HG03025 (cell line): Measurements from ENCODE around the gene PCYOX1L.

Experiments
- ATAC-seq: cut with Tn5 transposase; IDR thresholded peaks from one replicate; pipeline ENCODE4 v1.9.1; 2021; ENCODE audit warnings: mild to moderate bottlenecking, moderate library complexity; ENCODE audit not compliant: unreplicated experiment, low FRiP score

Gene PCYOX1L

GRCh38 chr5:149418910-149419531, 61.2 kb downstream of the PCYOX1L start:
- ATAC-seq = no peak
